M059J (cell line): Measurements from ENCODE around the gene SLC6A19. TPM values are rescaled to one million over a fixed set of nuclear protein-coding genes. Genes with fewer than 3 reads are reported as not detected.

ENCODE experiments used
- DNase-seq: peaks from one replicate; pipeline ENCODE4 v3.0.0-alpha.2; 2012; ENCODE audit warnings: low read depth
- total RNA-seq: library from RNA; depleted of rRNA; stranded (reverse); fragments of >200 nt; shearing (Covaris generic); gene quantifications from 2 replicates; pipeline ENCODE4 v1.2.3, GENCODE V29; 2014

Gene SLC6A19
- total RNA-seq, 1 experiment from 2014 or later = not detected

DNA sequence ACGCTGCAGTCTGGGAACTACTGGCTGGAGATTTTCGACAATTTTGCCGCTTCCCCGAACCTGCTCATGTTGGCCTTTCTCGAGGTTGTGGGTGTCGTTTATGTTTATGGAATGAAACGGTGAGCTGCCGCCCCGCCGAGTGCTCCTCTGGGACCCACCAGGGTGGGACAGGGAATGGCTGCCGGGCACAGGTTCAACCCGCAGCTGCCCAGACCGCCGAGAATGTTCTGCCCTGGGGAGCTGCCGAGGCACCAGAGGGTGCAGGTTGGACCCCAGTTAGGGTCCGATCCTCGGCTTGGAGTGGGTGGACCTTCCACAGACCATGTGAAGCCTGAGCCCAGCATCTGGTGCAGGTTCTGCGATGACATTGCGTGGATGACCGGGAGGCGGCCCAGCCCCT lies 42.9 kb downstream of the SLC6A19 start:
- DNase-seq = no peak

GRCh38 chr5:1244976-1245375 lies 43.6 kb downstream of the SLC6A19 start:
- DNase-seq = peak; percentile 27

DNA sequence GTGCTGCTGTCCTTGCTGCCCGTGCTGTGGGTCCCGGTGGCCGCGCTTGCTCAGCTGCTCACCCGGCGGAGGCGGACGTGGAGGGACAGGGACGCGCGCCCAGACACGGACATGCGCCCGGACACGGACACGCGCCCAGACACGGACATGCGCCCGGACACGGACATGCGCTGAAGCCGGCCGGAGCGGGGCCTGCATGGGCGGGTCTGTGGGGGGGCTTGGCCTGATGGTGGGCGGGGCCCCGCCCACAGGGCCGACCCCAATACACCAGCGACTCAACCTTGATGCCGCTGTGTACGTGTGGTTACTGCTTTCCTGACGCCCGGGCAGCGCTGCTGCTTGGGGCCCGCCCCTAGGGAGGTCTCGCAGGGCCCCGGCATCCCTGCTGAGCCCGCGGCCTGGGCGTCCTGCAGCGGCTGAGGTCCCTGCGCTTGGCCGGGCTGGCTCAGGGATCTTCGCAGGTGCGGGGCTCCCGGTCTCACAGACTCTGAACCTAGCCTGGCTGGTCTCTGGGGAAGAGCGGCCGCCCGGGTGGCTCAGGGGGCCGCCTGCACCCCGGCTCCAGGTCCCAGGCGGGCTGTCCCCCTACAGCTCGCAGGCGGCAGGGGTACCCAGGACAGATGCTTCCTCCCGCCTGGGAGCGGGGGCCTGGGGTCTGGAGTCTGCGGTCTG lies 44.6 kb downstream of the SLC6A19 start:
- DNase-seq = no peak

GRCh38 chr5:1246711-1247431 lies 45.5 kb downstream of the SLC6A19 start:
- DNase-seq = peak; percentile 34

- no peak for DNase-seq
These were observed 46.4 kb downstream of the SLC6A19 start for GRCh38 chr5:1247811-1248210.

GRCh38 chr5:1249366-1250280 lies 48.2 kb downstream of the SLC6A19 start:
- no peak for DNase-seq

DNA sequence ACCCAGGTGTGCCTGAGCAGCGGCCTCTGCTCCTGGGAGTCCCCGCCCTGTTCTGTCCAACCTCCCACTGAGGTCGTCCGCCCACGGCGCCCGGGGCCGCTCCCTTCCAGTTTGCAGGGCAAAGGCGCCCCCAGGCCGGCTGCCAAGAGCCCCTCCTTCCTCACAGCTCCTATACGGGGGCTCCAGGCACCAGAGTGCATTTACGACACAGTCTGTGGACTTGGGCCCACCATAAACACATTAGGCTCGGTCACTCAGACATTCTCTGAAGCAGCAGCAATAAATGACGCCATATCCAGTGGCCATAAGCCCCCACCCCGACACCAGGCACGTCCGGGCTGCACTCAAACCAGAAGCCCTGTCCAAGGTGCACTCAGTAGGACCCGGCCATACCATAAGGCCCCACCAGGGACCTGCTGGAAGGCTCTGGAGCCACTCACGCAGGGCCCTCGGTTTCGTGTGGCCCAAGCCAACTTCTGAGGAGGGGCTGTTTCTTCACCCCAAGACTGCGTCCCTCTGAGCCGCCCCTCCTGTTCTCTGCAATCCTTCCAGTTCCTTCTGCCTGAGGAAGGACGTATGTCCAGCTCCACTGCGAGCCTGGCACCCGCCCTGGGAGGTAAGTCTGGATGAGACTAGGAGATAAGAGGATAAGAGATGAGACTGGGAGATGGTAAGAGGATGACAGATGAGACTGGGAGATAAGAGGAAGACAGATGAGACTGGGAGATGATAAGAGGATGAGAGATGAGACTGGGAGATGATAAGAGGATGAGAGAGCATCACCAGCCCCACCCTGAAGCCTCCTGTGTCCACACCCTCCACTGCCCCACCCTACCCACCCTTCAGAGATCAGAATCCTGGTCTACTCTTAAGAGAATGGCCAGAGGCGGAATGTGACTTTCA lies 50.5 kb downstream of the SLC6A19 start:
- DNase-seq = no peak

DNA sequence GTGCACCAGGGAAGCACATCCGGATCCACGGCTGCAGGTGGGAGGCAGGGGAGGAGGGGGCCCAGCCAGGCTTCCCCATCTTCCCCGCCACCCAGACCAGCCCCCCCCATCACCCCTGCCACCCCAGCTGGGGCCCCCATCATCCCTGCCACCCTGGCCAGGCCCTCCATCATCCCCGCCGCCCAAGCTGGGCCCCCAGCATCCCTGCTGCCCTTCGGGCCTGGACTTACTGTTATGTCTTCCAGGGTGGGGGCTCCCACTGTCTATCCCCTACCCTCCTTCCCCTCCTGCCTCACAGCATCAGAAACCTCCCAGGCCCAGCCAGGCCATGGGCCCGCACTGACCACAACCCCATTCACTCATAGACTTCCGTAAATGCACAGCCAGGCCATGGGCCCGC lies 51.3 kb downstream of the SLC6A19 start:
- no peak for DNase-seq

DNA sequence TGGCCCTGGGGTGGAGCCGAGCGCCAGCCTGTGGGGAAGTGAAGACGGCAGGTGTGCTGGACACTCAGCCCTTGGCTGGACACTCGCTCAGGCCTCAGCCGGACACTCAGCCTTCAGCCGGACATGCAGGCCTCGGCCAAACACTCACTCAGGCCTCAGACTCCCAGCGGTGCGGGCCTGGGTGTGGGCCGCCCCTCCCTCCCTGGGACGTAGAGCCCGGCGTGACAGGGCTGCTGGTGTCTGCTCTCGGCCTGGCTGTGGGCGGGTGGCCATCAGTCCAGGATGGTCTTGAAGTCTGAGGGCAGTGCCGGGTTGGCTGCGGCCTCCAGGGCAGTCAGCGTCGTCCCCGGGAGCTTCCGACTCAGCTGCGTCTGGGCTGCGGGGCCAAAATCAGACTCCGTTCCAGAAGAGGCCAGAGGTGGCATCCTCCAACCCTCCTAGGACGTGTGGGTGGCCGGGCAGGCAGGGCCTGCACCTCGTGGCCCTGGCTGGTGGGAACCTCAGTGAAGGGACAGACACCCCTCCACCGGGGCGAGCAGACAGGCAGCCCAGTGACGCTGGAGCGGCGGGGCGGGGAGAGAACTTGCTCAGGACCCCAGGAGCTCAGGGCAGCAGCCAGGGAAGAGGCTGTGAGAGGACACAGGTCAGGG lies 52.2 kb downstream of the SLC6A19 start:
- no peak for DNase-seq

- DNase-seq = no peak
These were observed 52.8 kb downstream of the SLC6A19 start for GRCh38 chr5:1254196-1254595.

DNA sequence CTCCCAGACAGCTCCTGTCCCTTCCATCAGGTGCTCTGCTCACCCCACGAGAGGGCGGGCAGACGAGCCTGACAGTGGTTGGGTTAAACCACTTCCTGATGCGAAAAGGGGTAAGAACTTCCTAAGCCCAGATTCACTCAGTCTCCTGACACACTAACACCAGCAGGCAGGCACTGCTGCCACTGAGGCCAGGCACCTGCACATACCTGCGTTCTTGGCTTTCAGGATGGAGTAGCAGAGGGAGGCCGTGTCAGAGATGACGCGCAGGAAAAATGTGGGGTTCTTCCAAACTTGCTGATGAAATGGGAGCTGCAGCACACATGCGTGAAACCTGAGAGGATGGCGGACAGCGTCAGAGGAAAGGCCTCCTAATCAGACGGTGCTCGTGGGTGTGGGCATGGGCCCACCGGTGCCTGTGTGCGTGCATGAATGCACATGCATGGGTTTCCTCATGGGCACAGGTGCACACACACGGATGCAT lies 53.7 kb downstream of the SLC6A19 start:
- DNase-seq = no peak

DNA sequence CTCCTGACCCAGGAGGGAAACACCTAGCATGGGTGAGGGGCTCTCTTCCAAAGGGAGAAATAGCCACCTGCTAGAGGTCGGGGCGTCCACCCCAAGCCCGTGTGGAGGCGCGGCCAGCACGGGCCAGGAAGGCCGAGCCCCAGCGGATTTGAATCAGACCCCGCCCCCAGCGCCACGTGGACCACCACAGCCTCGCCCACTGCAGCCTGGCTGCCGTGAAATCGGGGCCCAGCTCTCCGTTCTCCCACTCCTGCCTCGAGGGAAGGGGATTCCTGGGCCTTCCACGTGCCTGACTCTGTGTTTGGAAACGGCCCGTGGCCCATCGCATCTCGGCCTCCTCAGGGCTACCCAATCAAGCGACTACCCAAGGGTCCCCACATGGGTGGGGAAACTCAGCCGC lies 55.4 kb downstream of the SLC6A19 start:
- no peak for DNase-seq

DNA sequence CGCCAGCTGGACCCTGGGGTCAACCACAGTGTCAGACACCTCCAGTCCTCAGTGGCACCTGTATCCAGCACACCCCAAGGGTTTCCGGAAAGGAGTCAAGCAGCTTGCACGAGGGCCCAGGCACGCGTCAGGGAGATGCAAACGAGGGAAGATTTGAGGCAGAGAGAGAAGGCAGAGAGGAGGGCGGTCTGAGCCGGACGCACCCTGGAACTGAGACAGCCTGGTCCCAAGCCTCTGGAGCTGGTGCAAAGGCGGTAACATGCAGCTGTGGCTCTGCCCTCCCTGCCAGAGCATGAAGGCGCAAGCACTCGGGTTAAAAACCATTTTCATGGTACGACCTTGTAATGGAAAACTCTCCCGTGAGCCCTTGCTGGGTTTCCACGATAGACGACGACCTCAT lies 56.0 kb downstream of the SLC6A19 start:
- DNase-seq = no peak

- DNase-seq = no peak
These were observed 56.4 kb downstream of the SLC6A19 start for GRCh38 chr5:1257841-1258240.

DNA sequence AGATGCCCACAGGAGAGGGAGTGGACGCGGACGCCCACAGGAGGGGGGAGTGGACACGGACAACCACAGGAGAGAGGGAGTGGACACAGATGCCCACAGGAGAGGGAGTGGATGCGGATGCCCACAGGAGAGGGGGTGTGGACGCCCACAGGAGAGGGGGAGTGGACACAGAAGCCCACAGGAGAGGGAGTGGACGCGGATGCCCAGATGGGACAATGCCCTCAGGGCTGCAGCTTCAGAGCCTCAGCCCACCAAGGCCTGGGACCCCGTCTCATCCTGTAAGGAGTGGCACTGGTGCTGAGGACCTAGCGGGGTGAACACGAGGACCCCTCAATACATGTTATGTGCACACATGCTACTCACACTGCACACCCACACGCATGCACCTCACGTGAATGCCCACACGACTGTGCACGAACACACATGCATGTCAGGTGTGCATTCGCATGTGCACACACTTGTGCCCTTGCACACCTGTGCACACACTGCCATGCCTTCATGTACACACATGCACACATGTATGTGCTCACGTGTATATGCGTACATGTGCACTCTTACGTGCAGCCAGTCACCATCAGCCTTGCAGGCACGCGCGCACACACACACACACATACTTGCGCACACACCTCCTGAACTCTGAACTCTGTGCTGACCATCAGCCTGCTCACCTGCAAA lies 58.5 kb downstream of the SLC6A19 start:
- no peak for DNase-seq

- no peak for DNase-seq
These were observed 60.2 kb downstream of the SLC6A19 start for GRCh38 chr5:1261643-1262042.

GRCh38 chr5:1262381-1262780 lies 61.0 kb downstream of the SLC6A19 start:
- peak; percentile 10 for DNase-seq

DNA sequence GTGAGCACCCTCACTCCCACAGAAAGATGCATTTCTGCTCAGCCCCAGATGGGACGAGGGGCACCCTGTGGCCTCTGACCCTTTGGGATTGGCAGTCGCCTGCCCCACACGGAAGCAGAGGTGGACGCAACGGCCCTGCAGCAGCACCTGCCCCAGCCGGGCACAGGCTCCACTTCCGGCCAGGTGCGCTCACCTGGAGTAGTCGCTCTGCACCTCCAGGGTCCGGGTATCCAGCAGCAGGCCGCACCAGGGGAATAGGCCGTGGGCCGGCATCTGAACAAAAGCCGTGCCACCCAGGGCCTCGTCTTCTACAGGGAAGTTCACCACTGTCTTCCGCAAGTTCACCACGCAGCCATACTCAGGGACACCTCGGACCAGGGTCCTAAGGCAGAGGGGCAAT lies 62.8 kb downstream of the SLC6A19 start:
- DNase-seq = no peak

- no peak for DNase-seq
These were observed 63.6 kb downstream of the SLC6A19 start for GRCh38 chr5:1265026-1265425.
